Stomach smooth muscle (tissue), 2 donors: ENCODE measurements around the gene OR10D3.

Experiments
- H3K27ac ChIP-seq: one replicate; pipeline ENCODE4 v1.7.0; 2013; ENCODE audit warnings: mild to moderate bottlenecking, low read length, inconsistent platforms
- H3K27me3 ChIP-seq, 2 donors: one replicate each; pipeline ENCODE4 v1.7.0; 2013; ENCODE audit warnings: low read length in 2 of 2; ENCODE audit not compliant: insufficient read depth in 2 of 2, control insufficient read depth in 1 of 2
- H3K36me3 ChIP-seq, 2 donors: one replicate each; pipeline ENCODE4 v1.7.0; 2013; ENCODE audit warnings: low read length in 2 of 2; ENCODE audit not compliant: control insufficient read depth in 2 of 2, insufficient read depth in 2 of 2
- H3K4me1 ChIP-seq: one replicate; pipeline ENCODE4 v1.7.0; 2013; ENCODE audit warnings: low read length; ENCODE audit not compliant: control insufficient read depth, insufficient read depth
- H3K4me3 ChIP-seq, 2 donors: one replicate each; pipeline ENCODE4 v1.7.0; 2013; ENCODE audit warnings: low read length in 2 of 2
- H3K9ac ChIP-seq, 2 donors: one replicate each; pipeline ENCODE4 v1.7.0; 2013; ENCODE audit warnings: low read length in 2 of 2, mild to moderate bottlenecking in 1 of 2
- H3K9me3 ChIP-seq, 2 donors: one replicate each; pipeline ENCODE4 v1.7.0; 2013; ENCODE audit warnings: low read length in 2 of 2; ENCODE audit not compliant: control insufficient read depth in 2 of 2
- donor health status: healthy.
- donor health status: Pancreatic carcinoma.

The OR10D3 gene

DNA sequence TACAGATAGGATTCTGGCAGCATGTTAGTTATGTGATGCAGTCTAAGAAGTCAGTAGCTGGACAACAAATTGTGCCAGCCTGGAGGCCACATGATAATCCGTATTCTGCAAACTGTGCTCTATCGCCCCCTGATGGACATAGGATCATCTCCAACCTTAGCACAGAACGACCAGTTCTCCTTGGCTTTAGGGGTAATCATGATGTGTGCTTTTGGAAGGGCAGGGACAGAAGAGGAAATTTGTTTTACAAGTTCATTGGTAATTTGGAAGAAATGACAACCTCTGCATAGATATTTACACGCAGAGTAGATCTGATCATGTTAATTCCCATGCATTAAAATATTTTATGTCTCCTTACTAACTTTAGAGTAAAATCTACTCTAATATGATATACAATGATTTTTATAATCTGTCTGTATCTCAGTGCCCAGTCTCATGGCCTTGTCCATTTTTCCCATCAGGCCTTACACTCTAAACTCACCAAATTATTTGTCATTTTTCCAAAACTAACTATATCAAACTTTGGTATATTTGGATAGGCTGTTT, 12.1 kb downstream of the OR10D3 start:
- Histone ChIP-seq H3K4me3 (no peak overlapping the region), H3K9me3 (peaks cover 0 to 2% of the 10 kb centered on the region in 2 donors), H3K9ac (no peak overlapping the region), H3K4me1 (no peaks in the 10 kb centered on the region), H3K36me3 (no peaks in the 10 kb centered on the region), H3K27me3 (no peaks in the 10 kb centered on the region), H3K27ac (no peak overlapping the region)

DNA sequence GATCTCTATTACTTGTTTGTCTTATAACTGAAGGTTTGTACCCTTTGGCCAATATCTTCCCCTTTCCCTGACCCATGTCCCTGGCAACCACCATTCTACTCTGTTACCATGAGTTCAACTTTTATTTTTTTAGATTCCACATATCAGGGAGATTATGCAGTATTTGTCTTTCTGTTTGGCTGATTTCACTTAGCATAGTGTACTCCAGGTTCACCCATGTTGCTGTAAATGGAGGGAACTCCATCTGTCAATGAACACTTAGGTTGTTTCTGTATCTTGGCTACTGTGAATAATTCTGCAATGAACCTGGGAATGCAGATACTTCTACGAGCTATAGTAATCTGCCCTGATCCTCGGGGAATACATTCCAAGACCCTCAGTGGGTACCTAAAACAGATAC, 14.9 kb downstream of the OR10D3 start:
- H3K9ac ChIP-seq: no peak overlapping the region
- peaks cover 0 to 2% of the 10 kb centered on the region in 2 donors for H3K9me3 ChIP-seq
- no peaks in the 10 kb centered on the region for H3K27me3 ChIP-seq
- H3K4me1 ChIP-seq: no peaks in the 10 kb centered on the region
- H3K36me3 ChIP-seq: no peaks in the 10 kb centered on the region
- H3K4me3 ChIP-seq: no peak overlapping the region
- no peak overlapping the region for H3K27ac ChIP-seq

DNA sequence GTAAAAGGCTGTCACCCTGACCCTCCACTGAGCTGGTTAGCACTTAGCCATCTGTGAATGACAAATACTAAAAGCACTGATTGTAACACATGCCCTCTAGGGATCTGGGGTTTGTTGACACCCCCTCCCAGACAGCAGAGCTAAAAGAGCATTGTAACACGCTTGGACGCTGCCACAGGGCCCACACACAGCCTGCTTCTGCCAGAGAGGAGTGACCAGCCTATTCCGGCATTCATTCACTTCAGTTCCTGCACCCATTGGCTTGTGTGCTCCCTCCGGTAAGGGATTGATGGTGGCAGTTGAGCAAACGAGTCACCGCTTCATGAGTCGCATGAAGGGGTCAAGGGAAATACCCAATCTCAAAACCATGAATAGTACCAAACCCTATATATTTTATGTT, 15.8 kb downstream of the OR10D3 start:
- Histone ChIP-seq H3K36me3 (no peaks in the 10 kb centered on the region), H3K4me3 (no peak overlapping the region), H3K9me3 (peaks cover 0 to 2% of the 10 kb centered on the region in 2 donors), H3K9ac (no peak overlapping the region), H3K4me1 (no peaks in the 10 kb centered on the region), H3K27me3 (no peaks in the 10 kb centered on the region), H3K27ac (no peak overlapping the region)

DNA sequence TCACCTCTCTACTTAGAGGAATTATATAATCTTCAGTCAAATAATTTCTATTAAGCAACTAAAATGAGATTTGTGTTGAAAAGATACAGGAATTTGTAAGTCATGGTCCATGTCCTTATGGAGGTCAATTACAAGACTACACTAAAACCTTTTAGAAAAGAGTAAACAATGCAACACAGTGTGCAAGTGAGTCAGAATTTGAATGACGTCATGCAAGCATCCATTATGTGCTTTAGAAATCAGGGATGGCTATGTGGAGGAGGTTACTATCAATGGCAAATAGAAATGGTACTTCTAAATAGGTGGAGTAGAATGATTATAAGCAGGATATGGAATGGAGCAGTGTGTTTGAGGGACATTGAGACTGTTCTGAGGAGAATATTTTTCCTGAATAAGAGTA, 16.6 kb downstream of the OR10D3 start:
- H3K9me3 ChIP-seq: peaks cover 0 to 2% of the 10 kb centered on the region in 2 donors
- no peak overlapping the region for H3K9ac ChIP-seq
- no peak overlapping the region for H3K4me3 ChIP-seq
- no peaks in the 10 kb centered on the region for H3K36me3 ChIP-seq
- H3K27ac ChIP-seq: no peak overlapping the region
- H3K4me1 ChIP-seq: no peaks in the 10 kb centered on the region
- H3K27me3 ChIP-seq: no peaks in the 10 kb centered on the region

DNA sequence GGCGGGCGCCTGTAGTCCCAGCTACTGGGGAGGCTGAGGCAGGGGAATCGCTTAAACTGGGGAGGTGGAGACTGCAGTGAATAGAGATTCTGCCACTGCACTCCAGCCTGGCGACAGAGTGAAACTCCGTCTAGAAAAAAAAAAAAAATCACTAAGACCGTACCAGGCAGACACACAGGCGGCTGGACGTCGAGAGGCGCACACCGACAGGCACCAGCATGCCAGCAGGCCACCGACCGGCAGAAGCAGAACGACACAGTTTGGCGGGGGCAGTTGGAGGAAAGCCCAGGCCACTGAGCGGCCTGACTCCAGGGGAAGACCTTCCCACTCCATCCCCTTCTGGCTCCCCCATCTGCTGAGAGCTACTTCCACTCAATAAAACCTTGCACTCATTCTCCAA, 17.5 kb downstream of the OR10D3 start:
- H3K36me3 ChIP-seq: no peaks in the 10 kb centered on the region
- H3K9me3 ChIP-seq: no peaks in the 10 kb centered on the region
- H3K4me1 ChIP-seq: no peaks in the 10 kb centered on the region
- H3K9ac ChIP-seq: no peak overlapping the region
- H3K27ac ChIP-seq: no peak overlapping the region
- no peak overlapping the region for H3K4me3 ChIP-seq
- H3K27me3 ChIP-seq: no peaks in the 10 kb centered on the region

DNA sequence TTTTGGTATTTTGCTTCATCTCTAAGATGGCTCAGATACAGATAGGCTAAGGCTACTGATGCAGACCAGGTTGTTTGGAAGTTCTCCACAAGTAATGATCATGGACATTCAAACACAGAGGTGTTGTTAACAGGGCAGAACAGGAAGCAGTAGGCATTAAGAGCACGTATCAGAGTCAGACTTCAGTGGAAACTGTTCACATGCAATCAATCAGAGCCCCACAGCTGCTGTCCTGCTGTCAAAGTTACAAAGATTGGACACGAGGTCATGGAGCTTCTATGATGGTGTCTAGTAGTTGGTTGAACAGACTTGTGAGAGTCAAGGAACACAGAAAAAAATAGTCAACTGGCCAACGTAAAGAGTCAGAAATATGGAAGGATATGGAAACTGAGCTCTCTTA, 19.8 kb downstream of the OR10D3 start:
- no peak overlapping the region for H3K9ac ChIP-seq
- no peaks in the 10 kb centered on the region for H3K4me1 ChIP-seq
- no peak overlapping the region for H3K27ac ChIP-seq
- H3K27me3 ChIP-seq: peaks cover 0 to 2% of the 10 kb centered on the region in 2 donors
- no peaks in the 10 kb centered on the region for H3K9me3 ChIP-seq
- no peak overlapping the region for H3K4me3 ChIP-seq
- no peaks in the 10 kb centered on the region for H3K36me3 ChIP-seq

DNA sequence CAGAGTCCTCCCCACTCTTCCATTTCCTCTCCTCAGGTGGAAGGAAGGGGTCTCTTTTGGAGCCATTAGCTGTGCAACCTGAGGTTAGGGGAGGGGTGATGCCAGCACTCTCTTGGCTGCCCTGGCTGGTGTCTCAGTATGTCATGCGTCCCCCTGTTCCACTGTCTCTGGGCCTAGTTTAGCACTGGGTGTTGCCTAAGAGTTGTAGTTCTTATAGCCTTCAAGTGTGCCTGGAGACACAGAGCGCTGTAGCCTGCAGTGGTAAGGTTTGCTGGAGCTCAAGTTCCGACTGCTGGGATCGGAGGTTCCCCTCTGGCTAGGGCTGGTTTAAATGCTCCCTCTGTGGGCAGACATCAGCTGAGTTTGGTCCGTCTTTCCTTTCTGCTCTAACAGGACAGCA, 20.9 kb downstream of the OR10D3 start:
- no peaks in the 10 kb centered on the region for H3K9me3 ChIP-seq
- no peak overlapping the region for H3K9ac ChIP-seq
- H3K4me3 ChIP-seq: no peak overlapping the region
- peaks cover 0 to 2% of the 10 kb centered on the region in 2 donors for H3K27me3 ChIP-seq
- H3K36me3 ChIP-seq: no peaks in the 10 kb centered on the region
- H3K4me1 ChIP-seq: no peaks in the 10 kb centered on the region
- no peak overlapping the region for H3K27ac ChIP-seq

DNA sequence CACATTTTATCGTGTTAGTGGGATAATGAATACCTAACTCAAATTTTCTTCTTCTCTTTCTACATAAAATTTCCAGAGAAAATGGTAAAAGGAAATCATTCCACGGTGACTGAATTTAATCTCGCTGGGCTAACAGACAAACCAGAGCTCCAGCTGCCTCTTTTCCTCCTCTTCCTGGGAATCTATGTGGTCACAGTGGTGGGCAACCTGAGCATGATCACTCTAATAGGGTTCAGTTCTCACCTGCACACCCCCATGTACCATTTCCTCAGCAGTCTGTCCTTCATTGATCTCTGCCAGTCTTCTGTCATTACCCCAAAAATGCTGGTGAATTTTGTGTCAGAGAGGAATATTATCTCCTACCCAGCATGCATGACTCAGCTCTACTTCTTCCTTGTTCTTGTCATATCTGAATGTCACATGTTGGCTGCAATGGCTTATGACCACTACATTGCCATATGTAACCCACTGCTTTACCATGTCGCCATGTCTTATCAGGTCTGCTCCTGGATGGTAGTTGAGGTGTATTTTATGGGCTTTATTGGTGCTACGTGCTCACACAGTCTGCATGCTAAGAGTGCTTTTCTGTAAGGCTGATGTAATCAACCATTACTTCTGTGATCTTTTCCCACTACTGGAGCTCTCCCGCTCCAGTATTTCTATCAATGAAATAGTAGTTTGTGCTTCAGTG, 24.1 kb downstream of the OR10D3 start:
- H3K4me3 ChIP-seq: no peak overlapping the region
- no peak overlapping the region for H3K27ac ChIP-seq
- peaks cover 0 to 2% of the 10 kb centered on the region in 2 donors for H3K27me3 ChIP-seq
- H3K36me3 ChIP-seq: no peaks in the 10 kb centered on the region
- no peaks in the 10 kb centered on the region for H3K4me1 ChIP-seq
- H3K9me3 ChIP-seq: no peaks in the 10 kb centered on the region
- no peak overlapping the region for H3K9ac ChIP-seq

DNA sequence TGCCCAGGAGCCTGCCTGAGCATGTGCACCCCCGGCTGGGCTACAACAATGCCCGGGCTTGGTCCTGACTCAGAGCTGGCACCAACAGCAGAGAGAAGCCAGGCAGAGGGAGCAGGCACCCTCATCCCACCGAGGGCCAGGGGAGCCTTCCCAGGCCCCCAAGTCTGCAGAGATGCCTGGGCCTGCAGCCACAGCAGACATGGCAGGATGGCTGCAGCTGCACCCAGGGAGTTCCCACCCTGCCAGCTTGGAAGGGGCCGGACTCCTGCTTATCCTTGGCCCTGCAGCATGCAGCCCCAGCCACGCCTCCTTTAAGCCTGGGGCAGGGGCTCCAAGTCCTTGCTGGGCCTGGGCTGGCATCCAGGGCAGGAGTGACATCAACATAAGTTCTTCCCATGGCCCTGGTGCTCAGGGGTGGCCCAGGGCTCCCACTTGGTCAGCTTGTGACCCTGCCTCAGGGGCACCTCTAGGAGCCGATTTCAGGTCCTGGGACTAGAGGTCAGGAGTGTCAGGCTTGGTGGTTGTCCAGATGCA, 26.7 kb downstream of the OR10D3 start:
- no peaks in the 10 kb centered on the region for H3K4me1 ChIP-seq
- H3K4me3 ChIP-seq: no peak overlapping the region
- peaks cover 0 to 2% of the 10 kb centered on the region in 2 donors for H3K27me3 ChIP-seq
- H3K27ac ChIP-seq: no peak overlapping the region
- no peak overlapping the region for H3K9ac ChIP-seq
- no peaks in the 10 kb centered on the region for H3K9me3 ChIP-seq
- H3K36me3 ChIP-seq: no peaks in the 10 kb centered on the region

DNA sequence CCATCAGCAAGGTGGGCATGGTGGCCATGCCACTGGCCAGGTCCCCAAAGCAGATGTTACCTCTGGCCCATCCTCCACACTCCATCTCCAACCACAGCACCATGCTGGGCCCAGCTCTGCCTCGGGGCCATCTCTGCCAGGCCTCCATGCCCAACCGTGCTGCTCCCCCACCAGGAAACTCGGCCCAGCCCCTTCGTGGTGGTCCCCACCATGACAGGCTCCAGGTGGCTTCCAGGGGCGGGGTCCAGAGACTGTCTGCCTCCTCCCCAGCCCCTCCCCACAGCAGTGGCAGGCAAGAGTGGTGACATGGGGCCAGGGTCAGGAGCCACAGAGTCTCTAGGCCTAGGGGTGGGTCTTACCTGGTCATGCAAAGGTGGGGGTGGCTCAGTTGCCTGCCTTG, 27.3 kb downstream of the OR10D3 start:
- Histone ChIP-seq H3K27me3 (peaks cover 0 to 2% of the 10 kb centered on the region in 2 donors), H3K9me3 (no peaks in the 10 kb centered on the region), H3K9ac (no peak overlapping the region), H3K36me3 (no peaks in the 10 kb centered on the region), H3K4me1 (no peaks in the 10 kb centered on the region), H3K27ac (no peak overlapping the region), H3K4me3 (no peak overlapping the region)

DNA sequence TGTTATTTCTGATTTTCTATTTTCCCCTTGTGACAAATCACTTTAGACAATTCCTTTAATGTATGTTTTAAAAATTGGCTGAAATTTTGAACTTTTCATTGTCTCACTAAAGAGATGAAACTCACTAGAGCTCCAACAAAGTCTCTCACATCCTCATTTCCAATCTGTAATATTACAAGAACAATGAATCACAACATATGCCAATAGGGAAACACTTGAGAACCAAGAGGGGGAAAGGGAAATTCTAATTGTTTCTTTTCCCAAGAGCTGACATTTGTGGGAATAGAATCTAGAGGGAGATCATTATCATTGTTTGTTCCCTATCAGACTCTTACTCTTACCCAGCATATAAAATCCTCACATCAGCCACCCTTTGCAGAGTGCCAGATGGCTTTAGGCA, 28.2 kb downstream of the OR10D3 start:
- no peak overlapping the region for H3K9ac ChIP-seq
- H3K4me1 ChIP-seq: no peaks in the 10 kb centered on the region
- no peaks in the 10 kb centered on the region for H3K27me3 ChIP-seq
- H3K36me3 ChIP-seq: no peaks in the 10 kb centered on the region
- no peak overlapping the region for H3K4me3 ChIP-seq
- H3K27ac ChIP-seq: no peak overlapping the region
- no peaks in the 10 kb centered on the region for H3K9me3 ChIP-seq
